Liver (tissue), 9 donors: ENCODE results near the gene PHIP. TPM values are rescaled to one million over a fixed set of nuclear protein-coding genes. Genes with fewer than 3 reads are reported as not detected.

ENCODE experiments used
- DNase-seq: peaks from one replicate; pipeline ENCODE4 v3.0.0-alpha.2; 2017; ENCODE audit warnings: low spot score
- H3K27ac ChIP-seq, 2 donors: one replicate each; pipeline ENCODE4 v1.7.0; 2013; ENCODE audit warnings: inconsistent platforms in 2 of 2, low read length in 2 of 2, control low read depth in 1 of 2, low read depth in 1 of 2, mild to moderate bottlenecking in 1 of 2
- H3K27me3 ChIP-seq, 4 donors: one replicate each; pipeline versions ENCODE4 v1.6.1 to v1.7.0; 2013; ENCODE audit warnings: low read length in 3 of 4, inconsistent platforms in 1 of 4, mild to moderate bottlenecking in 1 of 4, moderate library complexity in 1 of 4; ENCODE audit not compliant: control insufficient read depth in 4 of 4, insufficient read depth in 4 of 4
- H3K36me3 ChIP-seq, 4 donors: one replicate each; pipeline versions ENCODE4 v1.6.1 to v1.7.0; 2013; ENCODE audit warnings: low read length in 3 of 4, mild to moderate bottlenecking in 3 of 4, low read depth in 1 of 4, moderate library complexity in 1 of 4; ENCODE audit not compliant: control insufficient read depth in 4 of 4, insufficient read depth in 3 of 4
- H3K4me1 ChIP-seq, 4 donors: one replicate each; pipeline versions ENCODE4 v1.6.1 to v1.7.0; 2013; ENCODE audit warnings: low read length in 3 of 4, mild to moderate bottlenecking in 3 of 4, moderate library complexity in 1 of 4; ENCODE audit not compliant: control insufficient read depth in 4 of 4, insufficient read depth in 4 of 4
- H3K4me3 ChIP-seq, 3 donors: one replicate each; pipeline versions ENCODE4 v1.6.1 to v1.7.0; 2013; ENCODE audit warnings: low read length in 3 of 3, control low read depth in 1 of 3, low read depth in 1 of 3, mild to moderate bottlenecking in 1 of 3
- H3K9ac ChIP-seq, 2 donors: one replicate each; pipeline ENCODE4 v1.7.0; 2013; ENCODE audit warnings: low read length in 2 of 2, mild to moderate bottlenecking in 2 of 2, moderate library complexity in 2 of 2, control low read depth in 1 of 2, low read depth in 1 of 2
- H3K9me3 ChIP-seq, 4 donors: one replicate each; pipeline versions ENCODE4 v1.6.1 to v1.7.0; 2013; ENCODE audit warnings: low read length in 3 of 4; ENCODE audit not compliant: control insufficient read depth in 4 of 4
- EGR1 ChIP-seq, 2 donors: IDR thresholded peaks; 2 replicates each; pipeline ENCODE4 v1.6.1; 2016 to 2018; ENCODE audit warnings: antibody characterized with exemption in 2 of 2, low read depth in 2 of 2
- FOXA1 ChIP-seq: IDR thresholded peaks from 2 replicates; pipeline ENCODE4 v1.6.1; 2016; ENCODE audit warnings: antibody characterized with exemption
- GABPA ChIP-seq, 2 donors: IDR thresholded peaks in 1 of 2; conservative IDR thresholded peaks in 1 of 2; 2 replicates each; pipeline ENCODE4 v1.6.1; 2016; ENCODE audit warnings: antibody characterized with exemption in 2 of 2, mild to moderate bottlenecking in 1 of 2, moderate library complexity in 1 of 2
- HNF4A ChIP-seq, 2 donors: conservative IDR thresholded peaks; 2 replicates each; pipeline ENCODE4 v1.6.1; 2016; ENCODE audit warnings: antibody characterized with exemption in 2 of 2, mild to moderate bottlenecking in 2 of 2
- HNF4G ChIP-seq: IDR thresholded peaks from 2 replicates; pipeline ENCODE4 v1.6.1; 2016; ENCODE audit warnings: antibody characterized with exemption
- JUND ChIP-seq, 2 donors: IDR thresholded peaks; 2 replicates each; pipeline ENCODE4 v1.6.1; 2016; ENCODE audit warnings: antibody characterized with exemption in 2 of 2
- NR2F2 ChIP-seq: IDR thresholded peaks from 2 replicates; pipeline ENCODE4 v1.6.1; 2016; ENCODE audit warnings: antibody characterized with exemption
- RAD21 ChIP-seq, 2 donors: IDR thresholded peaks; 2 replicates each; pipeline ENCODE4 v1.6.1; 2016; ENCODE audit warnings: antibody characterized with exemption in 2 of 2, mild to moderate bottlenecking in 2 of 2
- RXRA ChIP-seq, 2 donors: IDR thresholded peaks; 2 replicates each; pipeline ENCODE4 v1.6.1; 2017 to 2018; ENCODE audit warnings: antibody characterized with exemption in 2 of 2, mild to moderate bottlenecking in 1 of 2
- SP1 ChIP-seq: IDR thresholded peaks from 2 replicates; pipeline ENCODE4 v1.6.1; 2018; ENCODE audit warnings: antibody characterized with exemption, mild to moderate bottlenecking
- TAF1 ChIP-seq: conservative IDR thresholded peaks from 2 replicates; pipeline ENCODE4 v1.6.1; 2016; ENCODE audit warnings: antibody characterized with exemption, mild to moderate bottlenecking
- YY1 ChIP-seq: IDR thresholded peaks from 2 replicates; pipeline ENCODE4 v1.6.1; 2016; ENCODE audit warnings: antibody characterized with exemption, mild to moderate bottlenecking
- WGBS: extraction: QIAGEN DNeasy Blood & Tissue Kit; methylation state at CpG from one replicate; pipeline ENCODE4 v1.1.7; 2013; 5-methylcytosine and 5-hydroxymethylcytosine counted together
- polyA plus RNA-seq, 2 donors: library from polyadenylated mRNA; stranded (reverse) in 1 of 2; unstranded in 1 of 2; fragments of 200-250 nt in 1 of 2; fragments of >200 nt in 1 of 2; fragmentation: Nextera tagmentation in 1 of 2; extraction: Ambion mirVana in 1 of 2; gene quantifications; one replicate each; pipeline versions ENCODE4 v1.2.1 to v1.2.3, GENCODE V29; 2013 to 2015
- total RNA-seq, 2 donors: library from RNA; depleted of rRNA; stranded (reverse); fragments of >200 nt; gene quantifications; one replicate each; pipeline ENCODE4 v1.2.3, GENCODE V29; 2014
- TF ChIP-seq, protein P1 (sequence below): IDR thresholded peaks from 2 replicates; pipeline ENCODE4 v1.6.1; 2016; ENCODE audit warnings: antibody characterized with exemption
- TF ChIP-seq, protein P2 (sequence below): IDR thresholded peaks from 2 replicates; pipeline ENCODE4 v1.6.1; 2016; ENCODE audit warnings: antibody characterized with exemption
- TF ChIP-seq, protein P3 (sequence below): IDR thresholded peaks from 2 replicates; pipeline ENCODE4 v1.6.1; 2016; ENCODE audit warnings: antibody characterized with exemption, mild to moderate bottlenecking
- TF ChIP-seq, protein P4 (sequence below): IDR thresholded peaks from 2 replicates; pipeline ENCODE4 v1.6.1; 2016; ENCODE audit warnings: antibody characterized with exemption
- donor health status: healthy.
- donor health status: healthy.
- donor health status: healthy.
- donor health status: healthy.
- donor health status: healthy.

Gene PHIP
- total and polyA plus RNA-seq, 4 donors: 1.6 to 22.4 (median 9.4) TPM

DNA sequence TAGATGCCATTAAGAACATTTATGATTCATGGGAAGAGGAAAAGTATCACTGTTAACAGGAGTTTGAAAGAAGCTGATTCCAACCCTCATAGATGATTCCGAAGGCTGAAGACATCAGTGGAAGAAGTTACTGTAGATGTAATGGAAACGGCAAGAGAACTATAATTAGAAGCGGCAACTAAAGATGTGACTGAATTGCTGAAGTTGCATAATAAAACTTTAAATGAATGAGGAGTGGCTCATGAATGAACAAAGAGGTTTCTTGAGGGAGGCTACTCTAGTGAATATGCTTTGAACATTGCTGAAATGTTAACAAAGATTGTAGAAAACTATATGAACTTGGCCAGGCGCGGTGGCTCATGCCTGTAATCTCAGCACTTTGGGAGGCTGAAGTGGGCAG lies 84.1 kb downstream of the PHIP start:
- H3K36me3 ChIP-seq: peaks cover 10 to 59% (median 54%) of the 10 kb centered on the region in 4 donors

DNA sequence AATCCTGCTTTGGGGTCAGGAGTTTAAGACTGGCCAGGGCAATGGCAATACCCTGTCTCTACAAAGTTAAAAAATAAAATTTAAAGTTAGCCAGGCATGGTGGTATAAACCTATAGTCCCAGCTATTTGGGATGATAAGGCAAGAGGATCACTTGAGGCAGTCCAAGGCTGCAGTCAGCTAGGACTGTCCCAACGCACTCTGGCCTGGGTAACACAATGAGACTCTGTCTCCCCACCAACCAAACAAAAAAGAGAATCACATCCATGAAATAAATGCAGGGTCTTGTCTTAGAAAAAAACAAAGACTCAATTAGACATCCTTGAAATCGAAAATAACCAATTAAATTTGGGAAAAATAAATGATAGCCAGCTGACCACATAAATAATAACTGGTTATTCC lies 88.9 kb downstream of the PHIP start:
- Histone ChIP-seq H3K4me3 (no peak overlapping the region), H3K9ac (no peak overlapping the region), H3K4me1 (no peaks in the 10 kb centered on the region), H3K27ac (no peak overlapping the region), H3K36me3 (peaks cover 6 to 49% (median 33%) of the 10 kb centered on the region in 4 donors), H3K27me3 (no peaks in the 10 kb centered on the region), H3K9me3 (no peaks in the 10 kb centered on the region)
- WGBS: 98% methylated on average over 2 of the region's 2 CpGs
- TF ChIP-seq GABPA (IDR thresholded peaks at IDR 0.05 in 1 of 2, conservative IDR thresholded peaks at IDR 0.05 in 1 of 2): no peak
- TF ChIP-seq SP1: no peak
- TF ChIP-seq RAD21 (IDR thresholded peaks at IDR 0.05): no peak
- TF ChIP-seq EGR1 (IDR thresholded peaks at IDR 0.05; ENCODE audit: low read depth in 2 of 2): no peak
- TF ChIP-seq, protein P1, sequence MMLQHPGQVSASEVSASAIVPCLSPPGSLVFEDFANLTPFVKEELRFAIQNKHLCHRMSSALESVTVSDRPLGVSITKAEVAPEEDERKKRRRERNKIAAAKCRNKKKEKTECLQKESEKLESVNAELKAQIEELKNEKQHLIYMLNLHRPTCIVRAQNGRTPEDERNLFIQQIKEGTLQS: no peak
- TF ChIP-seq HNF4A (conservative IDR thresholded peaks at IDR 0.05): no peak
- TF ChIP-seq HNF4G: no peak
- TF ChIP-seq NR2F2: no peak
- no peak for TF ChIP-seq TAF1
- DNase-seq: no peak

More for the DNA sequence above, 84.1 kb downstream of the PHIP start:
- Histone ChIP-seq H3K27ac (no peak overlapping the region), H3K4me1 (no peaks in the 10 kb centered on the region), H3K4me3 (no peak overlapping the region), H3K9ac (no peak overlapping the region), H3K9me3 (no peaks in the 10 kb centered on the region), H3K27me3 (no peaks in the 10 kb centered on the region)
- DNase-seq: no peak
- TF ChIP-seq, protein P2, sequence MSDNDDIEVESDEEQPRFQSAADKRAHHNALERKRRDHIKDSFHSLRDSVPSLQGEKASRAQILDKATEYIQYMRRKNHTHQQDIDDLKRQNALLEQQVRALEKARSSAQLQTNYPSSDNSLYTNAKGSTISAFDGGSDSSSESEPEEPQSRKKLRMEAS: no peak
- TF ChIP-seq TAF1 (no peak), YY1 (no peak)
- TF ChIP-seq, protein P3, sequence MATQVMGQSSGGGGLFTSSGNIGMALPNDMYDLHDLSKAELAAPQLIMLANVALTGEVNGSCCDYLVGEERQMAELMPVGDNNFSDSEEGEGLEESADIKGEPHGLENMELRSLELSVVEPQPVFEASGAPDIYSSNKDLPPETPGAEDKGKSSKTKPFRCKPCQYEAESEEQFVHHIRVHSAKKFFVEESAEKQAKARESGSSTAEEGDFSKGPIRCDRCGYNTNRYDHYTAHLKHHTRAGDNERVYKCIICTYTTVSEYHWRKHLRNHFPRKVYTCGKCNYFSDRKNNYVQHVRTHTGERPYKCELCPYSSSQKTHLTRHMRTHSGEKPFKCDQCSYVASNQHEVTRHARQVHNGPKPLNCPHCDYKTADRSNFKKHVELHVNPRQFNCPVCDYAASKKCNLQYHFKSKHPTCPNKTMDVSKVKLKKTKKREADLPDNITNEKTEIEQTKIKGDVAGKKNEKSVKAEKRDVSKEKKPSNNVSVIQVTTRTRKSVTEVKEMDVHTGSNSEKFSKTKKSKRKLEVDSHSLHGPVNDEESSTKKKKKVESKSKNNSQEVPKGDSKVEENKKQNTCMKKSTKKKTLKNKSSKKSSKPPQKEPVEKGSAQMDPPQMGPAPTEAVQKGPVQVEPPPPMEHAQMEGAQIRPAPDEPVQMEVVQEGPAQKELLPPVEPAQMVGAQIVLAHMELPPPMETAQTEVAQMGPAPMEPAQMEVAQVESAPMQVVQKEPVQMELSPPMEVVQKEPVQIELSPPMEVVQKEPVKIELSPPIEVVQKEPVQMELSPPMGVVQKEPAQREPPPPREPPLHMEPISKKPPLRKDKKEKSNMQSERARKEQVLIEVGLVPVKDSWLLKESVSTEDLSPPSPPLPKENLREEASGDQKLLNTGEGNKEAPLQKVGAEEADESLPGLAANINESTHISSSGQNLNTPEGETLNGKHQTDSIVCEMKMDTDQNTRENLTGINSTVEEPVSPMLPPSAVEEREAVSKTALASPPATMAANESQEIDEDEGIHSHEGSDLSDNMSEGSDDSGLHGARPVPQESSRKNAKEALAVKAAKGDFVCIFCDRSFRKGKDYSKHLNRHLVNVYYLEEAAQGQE: no peak
- WGBS: over 99% methylated on average over 5 of the region's 5 CpGs

DNA sequence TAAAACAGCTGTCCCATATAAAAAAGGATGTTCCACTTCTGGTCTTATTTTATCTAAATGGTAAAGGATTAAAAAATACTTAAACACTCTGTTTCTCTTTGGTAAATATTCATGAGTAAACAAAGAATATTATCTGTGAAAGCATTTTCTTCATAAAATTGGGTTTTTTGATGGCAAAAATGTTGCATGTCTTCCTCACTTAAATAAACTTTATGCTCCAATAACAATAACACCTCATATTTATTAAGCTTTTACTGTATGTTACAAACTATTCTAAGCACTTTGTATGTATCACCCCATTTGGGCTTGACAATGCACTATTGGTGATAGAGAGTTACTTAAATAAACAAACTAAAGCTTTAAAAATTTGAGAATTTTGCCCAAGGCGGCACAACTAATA lies 91.9 kb downstream of the PHIP start:
- Histone ChIP-seq H3K4me3 (no peak overlapping the region), H3K27me3 (no peaks in the 10 kb centered on the region), H3K36me3 (peaks cover 2 to 52% (median 34%) of the 10 kb centered on the region in 4 donors), H3K9ac (no peak overlapping the region), H3K4me1 (no peaks in the 10 kb centered on the region), H3K9me3 (no peaks in the 10 kb centered on the region), H3K27ac (no peak overlapping the region)
- TF ChIP-seq GABPA (IDR thresholded peaks at IDR 0.05 in 1 of 2, conservative IDR thresholded peaks at IDR 0.05 in 1 of 2) (no peak), TAF1 (no peak), HNF4G (no peak), SP1 (no peak), HNF4A (conservative IDR thresholded peaks at IDR 0.05) (no peak), RXRA (IDR thresholded peaks at IDR 0.05) (no peak), YY1 (no peak), NR2F2 (no peak), JUND (IDR thresholded peaks at IDR 0.05) (no peak), FOXA1 (no peak), EGR1 (IDR thresholded peaks at IDR 0.05; ENCODE audit: low read depth in 2 of 2) (no peak)
- TF ChIP-seq, protein P1: no peak
- TF ChIP-seq, protein P3: no peak
- TF ChIP-seq, protein P4, sequence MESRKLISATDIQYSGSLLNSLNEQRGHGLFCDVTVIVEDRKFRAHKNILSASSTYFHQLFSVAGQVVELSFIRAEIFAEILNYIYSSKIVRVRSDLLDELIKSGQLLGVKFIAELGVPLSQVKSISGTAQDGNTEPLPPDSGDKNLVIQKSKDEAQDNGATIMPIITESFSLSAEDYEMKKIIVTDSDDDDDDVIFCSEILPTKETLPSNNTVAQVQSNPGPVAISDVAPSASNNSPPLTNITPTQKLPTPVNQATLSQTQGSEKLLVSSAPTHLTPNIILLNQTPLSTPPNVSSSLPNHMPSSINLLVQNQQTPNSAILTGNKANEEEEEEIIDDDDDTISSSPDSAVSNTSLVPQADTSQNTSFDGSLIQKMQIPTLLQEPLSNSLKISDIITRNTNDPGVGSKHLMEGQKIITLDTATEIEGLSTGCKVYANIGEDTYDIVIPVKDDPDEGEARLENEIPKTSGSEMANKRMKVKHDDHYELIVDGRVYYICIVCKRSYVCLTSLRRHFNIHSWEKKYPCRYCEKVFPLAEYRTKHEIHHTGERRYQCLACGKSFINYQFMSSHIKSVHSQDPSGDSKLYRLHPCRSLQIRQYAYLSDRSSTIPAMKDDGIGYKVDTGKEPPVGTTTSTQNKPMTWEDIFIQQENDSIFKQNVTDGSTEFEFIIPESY: no peak
- TF ChIP-seq, protein P2: no peak
- 92% methylated on average over 1 of the region's 1 CpG for WGBS
- DNase-seq: no peak
